22Rv1 (cell line): Measurements from ENCODE around the gene TMEM232.
A peak's percentile ranks its signal among the peaks of the same experiment; 100 is the strongest.

Experiments
- H3K27ac ChIP-seq: fragments of 450-650 bp; 2 replicates; pipeline ENCODE4 v1.5.1; 2017
- CTCF ChIP-seq: fragments of 450-650 bp; IDR thresholded peaks from 2 replicates; pipeline ENCODE4 v1.5.1; 2017; ENCODE audit warnings: mild to moderate bottlenecking
- ZFX ChIP-seq: fragments of 450-650 bp; IDR thresholded peaks from 2 replicates; pipeline ENCODE4 v1.6.1; 2017; ENCODE audit warnings: antibody characterized with exemption, borderline replicate concordance

TMEM232 gene

GRCh38 chr5:110460837-110461236 is 265.6 kb downstream of the TMEM232 start:
- TF ChIP-seq ZFX (no peak), CTCF (no peak)
- no peak overlapping the region for H3K27ac ChIP-seq

- no peak for TF ChIP-seq CTCF
- no peak for TF ChIP-seq ZFX
- no peak overlapping the region for H3K27ac ChIP-seq
Observed at GRCh38 chr5:110458313-110458712, 268.2 kb downstream of the TMEM232 start.

- TF ChIP-seq CTCF (no peak), ZFX (no peak)
- H3K27ac ChIP-seq = no peak overlapping the region
Observed at GRCh38 chr5:110442856-110443255, 283.6 kb downstream of the TMEM232 start.

- peak; percentile 61 for TF ChIP-seq CTCF
- TF ChIP-seq ZFX = no peak
- H3K27ac ChIP-seq = no peak overlapping the region
Observed at GRCh38 chr5:110441035-110441434, 285.4 kb downstream of the TMEM232 start.

GRCh38 chr5:110440058-110440457 is 286.4 kb downstream of the TMEM232 start:
- no peak for TF ChIP-seq ZFX
- no peak for TF ChIP-seq CTCF
- no peak overlapping the region for H3K27ac ChIP-seq

- TF ChIP-seq CTCF (no peak), ZFX (no peak)
- no peak overlapping the region for H3K27ac ChIP-seq
Observed at GRCh38 chr5:110439296-110439695, 287.2 kb downstream of the TMEM232 start.

GRCh38 chr5:110435207-110435606 is 291.3 kb downstream of the TMEM232 start:
- no peak overlapping the region for H3K27ac ChIP-seq
- TF ChIP-seq ZFX (no peak), CTCF (no peak)
